A549 (cell line): ENCODE results near the gene EFCAB14. TPM values are rescaled to one million over a fixed set of nuclear protein-coding genes. Genes with fewer than 3 reads are reported as not detected.

ENCODE experiments used
- ATAC-seq, 2 experiments: fragments of 200-7000 bp in 1 of 2; fragments of >200 bp in 1 of 2; cut with Nextera tagmentation in 1 of 2; cut with Tn5 transposase in 1 of 2; 3 replicates each; pipeline versions ENCODE4 v1.8.0 to v1.9.1; 2018 to 2020; ENCODE audit warnings: mild to moderate bottlenecking in 1 of 2, moderate library complexity in 1 of 2
- CTCF ChIA-PET: fragments of 300-600 bp; sonication (Branson Sonifier 250); formaldehyde crosslinking; extraction: SDS; loops from one replicate; lab custom pipeline; 2021; ENCODE audit warnings: antibody characterized with exemption, inconsistent platforms; lab: Yijun Ruan, JAX
- POLR2A ChIA-PET: fragments of 350-600 bp; formaldehyde crosslinking; extraction: SDS; loops from one replicate; lab custom pipeline; 2021; ENCODE audit warnings: antibody characterized with exemption, inconsistent platforms; lab: Yijun Ruan, JAX
- DNase-seq, 2 experiments: peaks; one replicate each; pipeline versions ENCODE4 v3.0.0 to v3.0.0-alpha.2; 2011 to 2016; ENCODE audit warnings: low read depth in 1 of 2, low spot score in 1 of 2
- FAIRE-seq: peaks from 2 replicates; lab custom pipeline; 2011; peaks lifted over from hg19 to GRCh38; lab: Jason Lieb, UNC
- H3K27ac ChIP-seq, 2 experiments: fragments of >200 bp; sonication (Bioruptor Twin); formaldehyde crosslinking; 3 replicates each; pipeline ENCODE4 v1.5.1; 2016 to 2017
- H3K4me1 ChIP-seq: fragments of >200 bp; sonication (Bioruptor Twin); formaldehyde crosslinking; 3 replicates; pipeline ENCODE4 v1.6.1; 2016
- H3K4me2 ChIP-seq: fragments of >200 bp; sonication (Bioruptor Twin); formaldehyde crosslinking; 3 replicates; pipeline ENCODE4 v1.6.1; 2016
- H3K4me3 ChIP-seq: fragments of >200 bp; sonication (Bioruptor Twin); formaldehyde crosslinking; 3 replicates; pipeline ENCODE4 v1.5.1; 2016
- H3K9me3 ChIP-seq: fragments of >200 bp; sonication (Bioruptor Twin); formaldehyde crosslinking; 3 replicates; pipeline ENCODE4 v1.6.1; 2016
- BCL3 ChIP-seq: fragments of >200 bp; sonication (Bioruptor Twin); formaldehyde crosslinking; IDR thresholded peaks from 3 replicates; pipeline ENCODE4 v1.6.1; 2016
- BHLHE40 ChIP-seq: IDR thresholded peaks from 2 replicates; pipeline ENCODE4 v1.6.1; 2012; ENCODE audit warnings: low read depth, low read length, inconsistent platforms
- CBX2 ChIP-seq: fragments of 200-600 bp; sonication (generic); IDR thresholded peaks from 2 replicates; pipeline ENCODE4 v1.6.1; 2016; ENCODE audit warnings: low read depth, mild to moderate bottlenecking, borderline replicate concordance
- CBX8 ChIP-seq: fragments of 200-600 bp; sonication (generic); IDR thresholded peaks from 2 replicates; pipeline ENCODE4 v1.6.1; 2016
- CEBPB ChIP-seq, 2 experiments: fragments of >200 bp in 1 of 2; sonication (Bioruptor Twin) in 1 of 2; formaldehyde crosslinking in 1 of 2; IDR thresholded peaks; 2 replicates each; pipeline ENCODE4 v1.6.1; 2012 to 2016
- CHD4 ChIP-seq: fragments of 200-600 bp; sonication (generic); IDR thresholded peaks from 2 replicates; pipeline ENCODE4 v1.6.1; 2016; ENCODE audit warnings: antibody characterized with exemption, mild to moderate bottlenecking, borderline replicate concordance
- EHF ChIP-seq: fragments of 250-450 bp; sonication (Bioruptor Pico); IDR thresholded peaks from 2 replicates; pipeline ENCODE4 v1.5.0; 2020; ENCODE audit warnings: mild to moderate bottlenecking
- FOXS1 ChIP-seq: fragments of 250-450 bp; sonication (Bioruptor Pico); IDR thresholded peaks from 2 replicates; pipeline ENCODE4 v1.5.0; 2020; ENCODE audit warnings: mild to moderate bottlenecking, moderate library complexity
- HDAC2 ChIP-seq: fragments of 200-600 bp; sonication (generic); IDR thresholded peaks from 2 replicates; pipeline ENCODE4 v1.6.1; 2016
- HMGXB4 ChIP-seq: fragments of 250-450 bp; sonication (Bioruptor Pico); IDR thresholded peaks from 2 replicates; pipeline ENCODE4 v1.5.0; 2021; ENCODE audit warnings: mild to moderate bottlenecking, moderate library complexity, borderline replicate concordance
- HOXA7 ChIP-seq: fragments of 250-450 bp; sonication (Bioruptor Pico); IDR thresholded peaks from 2 replicates; pipeline ENCODE4 v1.5.0; 2020; ENCODE audit warnings: mild to moderate bottlenecking, moderate library complexity
- HOXB13 ChIP-seq: fragments of 250-450 bp; sonication (Bioruptor Pico); IDR thresholded peaks from 2 replicates; pipeline ENCODE4 v1.5.0; 2020; ENCODE audit warnings: low read depth, mild to moderate bottlenecking, moderate library complexity
- JUN ChIP-seq, 2 experiments: fragments of >200 bp; sonication (Bioruptor Twin); formaldehyde crosslinking; IDR thresholded peaks; 2 replicates in 1 of 2; 3 replicates in 1 of 2; pipeline ENCODE4 v1.6.1; 2016 to 2017
- JUNB ChIP-seq: fragments of >200 bp; sonication (Bioruptor Twin); formaldehyde crosslinking; IDR thresholded peaks from 2 replicates; pipeline ENCODE4 v1.6.1; 2016
- MAZ ChIP-seq: fragments of 150-350 bp; IDR thresholded peaks from 2 replicates; pipeline ENCODE4 v1.6.1; 2014; ENCODE audit warnings: antibody characterized with exemption, low read depth, low read length, borderline replicate concordance
- MYC ChIP-seq: IDR thresholded peaks from 2 replicates; pipeline ENCODE4 v1.6.1; 2012; ENCODE audit warnings: mild to moderate bottlenecking, inconsistent platforms, low read length, improper control_type of control experiment, borderline replicate concordance
- PHF8 ChIP-seq: fragments of 200-600 bp; sonication (generic); IDR thresholded peaks from 2 replicates; pipeline ENCODE4 v1.6.1; 2016; ENCODE audit warnings: low read depth, mild to moderate bottlenecking, antibody characterized with exemption, moderate library complexity, borderline replicate concordance
- POLR2A ChIP-seq: IDR thresholded peaks from 2 replicates; pipeline ENCODE4 v1.6.1; 2012; ENCODE audit warnings: mild to moderate bottlenecking, low read length
- RARB ChIP-seq: fragments of 250-450 bp; sonication (Bioruptor Pico); IDR thresholded peaks from 2 replicates; pipeline ENCODE4 v1.8.0; 2021; ENCODE audit warnings: mild to moderate bottlenecking, moderate library complexity
- RFX5 ChIP-seq: fragments of 450-650 bp; IDR thresholded peaks from 2 replicates; pipeline ENCODE4 v1.7.1; 2014; ENCODE audit warnings: antibody characterized with exemption, mild to moderate bottlenecking, moderate library complexity
- TP53 ChIP-seq: fragments of 250-450 bp; sonication (Bioruptor Pico); IDR thresholded peaks from 2 replicates; pipeline ENCODE4 v1.5.0; 2021; ENCODE audit warnings: mild to moderate bottlenecking, moderate library complexity
- ZC3H11A ChIP-seq: fragments of 450-650 bp; IDR thresholded peaks from 2 replicates; pipeline ENCODE4 v1.6.1; 2014; ENCODE audit warnings: antibody characterized with exemption, mild to moderate bottlenecking
- ZFP36 ChIP-seq: fragments of 450-650 bp; IDR thresholded peaks from 2 replicates; pipeline ENCODE4 v1.6.1; 2014; ENCODE audit warnings: borderline replicate concordance; ENCODE audit not compliant: partially characterized antibody
- WGBS: methylation state at CpG from one replicate; pipeline ENCODE4 v1.1.6; 2017; ENCODE audit errors: missing lambda C conversion rate; 5-methylcytosine and 5-hydroxymethylcytosine counted together
- polyA plus RNA-seq, 4 experiments: library from polyadenylated mRNA; depleted of rRNA in 3 of 4; stranded (reverse); fragments of >200 nt; fragmentation: RNase III in 1 of 4; extraction: RNeasy Plus Mini Kit Qiagen cat#74134 plus additional on column Dnase treatment in 1 of 4; gene quantifications; 2 replicates in 3 of 4; 3 replicates in 1 of 4; pipeline ENCODE4 v1.2.3, GENCODE V29; 2011 to 2017

EFCAB14 gene
- polyA plus RNA-seq, 2 of the 4 experiments (the other 2 are of a cell fraction): 18.0 to 41.4 TPM

- H3K4me1 ChIP-seq: peaks cover 21% of the 10 kb centered on the region; the same call in 2 of the 3 replicates
- CTCF ChIA-PET: interaction anchor here (2.9 kb wide), 1 partner anchor 10 kb away, joined by 11 read pairs; no protein-coding TSS in a partner anchor
- no peak overlapping the region for H3K4me3 ChIP-seq
- TF ChIP-seq CBX2: no peak
- TF ChIP-seq, all 56 proteins: peak for 0
- DNase-seq (no peak), FAIRE-seq (no peak), ATAC-seq (no peak)
- H3K27ac ChIP-seq: no peak overlapping the region
- 90% methylated on average over 3 of the region's 3 CpGs for WGBS
- POLR2A ChIA-PET: no interaction called here
- H3K4me2 ChIP-seq: no peak overlapping the region
- H3K9me3 ChIP-seq: no peaks in the 10 kb centered on the region
Observed at GRCh38 chr1:46714976-46715375, 3.9 kb downstream of the EFCAB14 start.

- FAIRE-seq (no peak), ATAC-seq (no peak), DNase-seq (no peak)
- CTCF ChIA-PET: interaction anchor here (0.8 kb wide), 1 partner anchor 11 kb away, joined by 3 read pairs; no protein-coding TSS in a partner anchor
- H3K4me1 ChIP-seq: no peaks in the 10 kb centered on the region
- no peaks in the 10 kb centered on the region for H3K9me3 ChIP-seq
- no peak overlapping the region for H3K4me3 ChIP-seq
- WGBS: 100% methylated on average over 1 of the region's 1 CpG
- TF ChIP-seq MYC (no peak), TP53 (CRISPR knock-in tag) (no peak), HOXB13 (CRISPR knock-in tag) (no peak), BCL3 (no peak), POLR2A (no peak), ZC3H11A (no peak), HOXA7 (CRISPR knock-in tag) (no peak), RFX5 (no peak), ZFP36 (no peak), JUN (IDR thresholded peaks at IDR 0.05) (no peak), CBX8 (no peak), JUNB (no peak), FOXS1 (CRISPR knock-in tag) (no peak), MAZ (no peak), CHD4 (no peak), RARB (CRISPR knock-in tag) (no peak), CEBPB (IDR thresholded peaks at IDR 0.05) (no peak), EHF (CRISPR knock-in tag) (no peak), BHLHE40 (no peak), PHF8 (no peak)
- POLR2A ChIA-PET: no interaction called here
- no peak overlapping the region for H3K4me2 ChIP-seq
- no peak overlapping the region for H3K27ac ChIP-seq
Observed at GRCh38 chr1:46708121-46708520, 10.8 kb downstream of the EFCAB14 start.

GRCh38 chr1:46705408-46705807 lies 13.5 kb downstream of the EFCAB14 start:
- Histone ChIP-seq H3K27ac (no peak overlapping the region), H3K4me3 (no peak overlapping the region), H3K9me3 (no peaks in the 10 kb centered on the region), H3K4me1 (no peaks in the 10 kb centered on the region), H3K4me2 (no peak overlapping the region)
- CTCF ChIA-PET: interaction anchor here (1.4 kb wide), 1 partner anchor 19 kb away, joined by 4 read pairs; no protein-coding TSS in a partner anchor
- 75% methylated on average over 9 of the region's 9 CpGs for WGBS
- FAIRE-seq: no peak
- no peak for ATAC-seq
- TF ChIP-seq CHD4 (no peak), MAZ (no peak), EHF (CRISPR knock-in tag) (no peak), JUN (IDR thresholded peaks at IDR 0.05) (no peak), HDAC2 (no peak), HOXA7 (CRISPR knock-in tag) (no peak), HMGXB4 (no peak)
- DNase-seq: no peak
- POLR2A ChIA-PET: no interaction called here
